Measurements from ENCODE around the gene SDCBP2. TPM values are rescaled to one million over a fixed set of nuclear protein-coding genes. Genes with fewer than 3 reads are reported as not detected.

The SDCBP2 gene
- total RNA-seq, 2 donors from 2014 or later: 4.0 to 7.3 TPM

DNA sequence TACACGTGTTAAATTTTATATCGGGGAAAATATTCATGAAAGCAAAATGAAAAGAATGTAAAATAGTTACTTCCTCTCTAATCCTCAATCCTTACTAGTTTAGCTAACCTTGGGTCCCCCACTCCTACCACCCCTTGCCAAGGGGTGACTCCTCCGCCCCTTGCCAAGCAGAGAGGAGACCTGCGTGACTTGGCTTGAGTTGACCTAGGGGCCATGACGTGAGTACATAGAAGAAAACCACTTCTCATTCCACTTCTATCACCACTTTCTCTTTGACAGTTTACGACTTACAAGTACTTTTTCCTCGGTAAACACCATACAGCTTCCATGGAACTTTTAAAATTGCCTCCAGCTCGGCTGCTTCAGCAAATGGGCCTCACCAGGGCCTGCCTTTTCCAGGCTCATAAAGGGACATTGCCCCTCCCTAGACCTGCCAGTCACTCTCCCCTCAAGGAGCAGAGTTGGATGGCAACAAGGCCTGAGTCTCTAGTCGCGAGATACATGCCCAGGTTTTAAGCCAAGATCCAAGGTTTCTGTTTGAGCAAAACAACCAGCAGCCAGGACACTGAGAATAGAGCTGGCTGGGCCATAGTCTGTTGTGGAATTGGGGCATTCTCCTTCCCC lies 29.9 kb downstream of the SDCBP2 start:
- no peaks in the 10 kb centered on the region for H3K9me3 ChIP-seq
- WGBS: 72% methylated on average over 10 of the region's 10 CpGs
- no peak overlapping the region for H3K27ac ChIP-seq
- no peak for DNase-seq (ENCODE audit: low spot score)
- intact Hi-C loops (cut with DNase I): no loop called here
- no peaks in the 10 kb centered on the region for H3K27me3 ChIP-seq (replicated peaks; ENCODE audit: insufficient read depth)
- TF ChIP-seq POLR2AphosphoS5 (IDR thresholded peaks at IDR 0.05): no peak
- H3K4me1 ChIP-seq (replicated peaks): no peaks in the 10 kb centered on the region
- no peaks in the 10 kb centered on the region for H3K36me3 ChIP-seq
- H3K4me3 ChIP-seq: no peak overlapping the region

DNA sequence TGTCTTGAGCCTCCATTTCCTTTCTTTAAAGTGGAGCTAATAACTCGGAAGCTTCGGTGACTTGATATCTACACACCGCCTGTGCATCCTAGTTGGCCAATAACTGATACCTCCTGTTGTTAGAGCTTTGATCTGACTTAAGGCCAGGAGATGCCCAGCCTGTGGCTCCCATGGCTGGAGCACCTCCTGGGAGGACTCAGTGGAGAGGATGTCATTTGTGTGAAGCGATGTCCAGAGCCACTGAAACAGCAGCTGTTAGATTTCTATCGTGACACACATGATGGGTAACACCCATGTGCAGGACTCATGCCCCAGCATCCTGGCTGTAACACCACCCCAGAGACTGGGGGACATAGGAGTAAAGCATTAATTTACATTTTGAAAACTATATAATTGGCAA lies 30.8 kb downstream of the SDCBP2 start:
- H3K4me3 ChIP-seq: no peak overlapping the region
- no peaks in the 10 kb centered on the region for H3K4me1 ChIP-seq (replicated peaks)
- no peaks in the 10 kb centered on the region for H3K9me3 ChIP-seq
- TF ChIP-seq POLR2AphosphoS5 (IDR thresholded peaks at IDR 0.05) (no peak), POLR2A (IDR thresholded peaks at IDR 0.05) (no peak)
- TF ChIP-seq, protein P1, sequence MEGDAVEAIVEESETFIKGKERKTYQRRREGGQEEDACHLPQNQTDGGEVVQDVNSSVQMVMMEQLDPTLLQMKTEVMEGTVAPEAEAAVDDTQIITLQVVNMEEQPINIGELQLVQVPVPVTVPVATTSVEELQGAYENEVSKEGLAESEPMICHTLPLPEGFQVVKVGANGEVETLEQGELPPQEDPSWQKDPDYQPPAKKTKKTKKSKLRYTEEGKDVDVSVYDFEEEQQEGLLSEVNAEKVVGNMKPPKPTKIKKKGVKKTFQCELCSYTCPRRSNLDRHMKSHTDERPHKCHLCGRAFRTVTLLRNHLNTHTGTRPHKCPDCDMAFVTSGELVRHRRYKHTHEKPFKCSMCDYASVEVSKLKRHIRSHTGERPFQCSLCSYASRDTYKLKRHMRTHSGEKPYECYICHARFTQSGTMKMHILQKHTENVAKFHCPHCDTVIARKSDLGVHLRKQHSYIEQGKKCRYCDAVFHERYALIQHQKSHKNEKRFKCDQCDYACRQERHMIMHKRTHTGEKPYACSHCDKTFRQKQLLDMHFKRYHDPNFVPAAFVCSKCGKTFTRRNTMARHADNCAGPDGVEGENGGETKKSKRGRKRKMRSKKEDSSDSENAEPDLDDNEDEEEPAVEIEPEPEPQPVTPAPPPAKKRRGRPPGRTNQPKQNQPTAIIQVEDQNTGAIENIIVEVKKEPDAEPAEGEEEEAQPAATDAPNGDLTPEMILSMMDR (IDR thresholded peaks at IDR 0.05): no peak
- no peaks in the 10 kb centered on the region for H3K27me3 ChIP-seq (replicated peaks; ENCODE audit: insufficient read depth)
- no peak overlapping the region for H3K27ac ChIP-seq
- H3K36me3 ChIP-seq: no peaks in the 10 kb centered on the region
- intact Hi-C loops (cut with DNase I): no loop called here
- no peak for DNase-seq (ENCODE audit: low spot score)
- 96% methylated on average over 5 of the region's 5 CpGs for WGBS

DNA sequence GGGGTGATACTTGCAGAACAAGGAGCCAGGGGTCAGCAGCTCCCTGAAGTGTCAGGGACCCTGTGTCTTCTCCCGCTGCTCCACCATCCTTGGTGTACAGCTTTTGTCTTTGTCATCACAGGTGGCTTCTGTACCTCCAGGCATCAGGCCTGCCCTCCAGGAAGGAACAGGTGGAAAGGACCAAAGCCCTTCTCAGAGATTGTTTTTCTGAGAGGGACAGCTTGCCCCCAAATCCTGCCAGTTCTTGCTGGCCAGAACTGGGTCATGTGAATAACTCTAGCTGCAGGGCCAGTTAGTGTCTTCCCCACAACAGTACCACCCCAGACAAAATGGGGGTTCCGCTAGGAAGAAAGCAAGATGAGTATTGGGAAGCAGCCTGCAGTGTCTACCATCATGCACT lies 31.5 kb downstream of the SDCBP2 start:
- TF ChIP-seq POLR2A (IDR thresholded peaks at IDR 0.05): no peak
- TF ChIP-seq, protein P1 (IDR thresholded peaks at IDR 0.05): no peak
- no peak for TF ChIP-seq POLR2AphosphoS5 (IDR thresholded peaks at IDR 0.05)
- 100% methylated on average over 2 of the region's 2 CpGs for WGBS
- Histone ChIP-seq H3K27ac (no peak overlapping the region), H3K36me3 (no peaks in the 10 kb centered on the region), H3K9me3 (no peaks in the 10 kb centered on the region), H3K27me3 (replicated peaks; ENCODE audit: insufficient read depth) (no peaks in the 10 kb centered on the region), H3K4me3 (no peak overlapping the region), H3K4me1 (replicated peaks) (no peaks in the 10 kb centered on the region)
- DNase-seq (ENCODE audit: low spot score): no peak
- intact Hi-C loops (cut with DNase I): no loop called here

DNA sequence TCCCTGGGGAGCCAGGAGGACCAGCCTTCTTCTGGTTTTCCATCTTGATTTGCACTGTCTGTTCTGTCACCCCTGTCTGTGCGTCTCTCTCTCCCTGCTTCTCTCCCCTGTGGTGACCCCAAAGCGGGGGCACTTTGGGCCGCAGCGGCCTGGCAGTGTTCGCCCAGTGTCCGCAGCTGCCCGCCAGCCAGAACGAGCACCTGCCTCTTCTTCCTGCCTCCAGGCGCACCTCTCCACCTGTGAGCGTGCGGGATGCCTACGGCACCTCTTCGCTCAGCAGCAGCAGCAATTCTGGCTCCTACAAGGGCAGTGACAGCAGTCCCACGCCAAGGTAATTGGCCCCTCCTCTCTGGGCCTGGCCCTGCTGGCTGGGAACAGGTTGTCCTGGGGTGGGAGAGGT lies 32.0 kb downstream of the SDCBP2 start:
- TF ChIP-seq, protein P1 (IDR thresholded peaks at IDR 0.05): no peak
- no peak for TF ChIP-seq POLR2A (IDR thresholded peaks at IDR 0.05)
- no peak for TF ChIP-seq POLR2AphosphoS5 (IDR thresholded peaks at IDR 0.05)
- no peak for DNase-seq (ENCODE audit: low spot score)
- Histone ChIP-seq H3K4me1 (replicated peaks) (no peaks in the 10 kb centered on the region), H3K9me3 (no peaks in the 10 kb centered on the region), H3K27ac (no peak overlapping the region), H3K36me3 (no peaks in the 10 kb centered on the region), H3K27me3 (replicated peaks; ENCODE audit: insufficient read depth) (no peaks in the 10 kb centered on the region), H3K4me3 (no peak overlapping the region)
- intact Hi-C loops (cut with DNase I): no loop called here
- 90% methylated on average over 14 of the region's 14 CpGs for WGBS

DNA sequence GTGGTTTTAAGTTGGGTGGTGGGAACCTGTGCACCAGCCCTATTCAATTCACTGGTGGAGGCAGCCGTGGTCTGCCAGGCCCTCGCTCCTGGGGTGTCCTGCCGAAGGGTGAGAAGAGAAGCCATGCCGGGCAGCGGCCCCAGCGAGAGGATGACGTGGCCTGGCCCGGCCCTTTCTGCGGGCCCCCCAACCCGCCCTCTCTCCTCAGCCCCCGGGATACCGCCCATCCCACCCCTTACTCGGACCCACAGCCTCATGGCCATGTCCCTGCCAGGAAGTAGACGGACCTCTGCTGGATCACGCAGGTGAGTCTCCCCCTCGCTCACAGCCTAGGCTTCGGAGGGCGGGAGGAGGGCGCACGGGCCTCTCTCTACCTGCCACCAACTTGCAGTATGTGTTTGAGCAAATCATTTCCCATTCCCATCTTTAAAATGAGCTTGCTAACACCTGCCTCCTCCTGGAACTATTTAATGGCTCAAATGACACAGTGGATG lies 32.8 kb downstream of the SDCBP2 start:
- 94% methylated on average over 20 of the region's 20 CpGs for WGBS
- no peak for TF ChIP-seq POLR2AphosphoS5 (IDR thresholded peaks at IDR 0.05)
- no peak for TF ChIP-seq POLR2A (IDR thresholded peaks at IDR 0.05)
- TF ChIP-seq, protein P1 (IDR thresholded peaks at IDR 0.05): no peak
- Histone ChIP-seq H3K4me1 (replicated peaks) (no peaks in the 10 kb centered on the region), H3K9me3 (no peaks in the 10 kb centered on the region), H3K4me3 (no peak overlapping the region), H3K36me3 (no peaks in the 10 kb centered on the region), H3K27me3 (replicated peaks; ENCODE audit: insufficient read depth) (no peaks in the 10 kb centered on the region), H3K27ac (no peak overlapping the region)
- DNase-seq (ENCODE audit: low spot score): no peak
- intact Hi-C loops (cut with DNase I): no loop called here

All from prostate gland (tissue), 2 donors.